Activated CD4-positive, alpha-beta T cell treated with anti-CD3 and anti-CD28 coated beads, Interleukin-2, amount 50 U/mL, for 48 hours (primary cell): ENCODE measurements around the gene EML6.
"Not testable (repeated sequence)": the region's sequence is repeated elsewhere in the genome, so short reads cannot be mapped to it uniquely, and the experiment has no call there.

Source experiments
- DNase-seq, 2 experiments: peaks; one replicate each; pipeline ENCODE4 v3.0.0-alpha.2; 2020

Gene EML6

GRCh38 chr2:54806975-54807374 is 83.5 kb downstream of the EML6 start:
- DNase-seq = no peak

GRCh38 chr2:54808661-54809060 is 85.2 kb downstream of the EML6 start:
- no peak for DNase-seq

DNA sequence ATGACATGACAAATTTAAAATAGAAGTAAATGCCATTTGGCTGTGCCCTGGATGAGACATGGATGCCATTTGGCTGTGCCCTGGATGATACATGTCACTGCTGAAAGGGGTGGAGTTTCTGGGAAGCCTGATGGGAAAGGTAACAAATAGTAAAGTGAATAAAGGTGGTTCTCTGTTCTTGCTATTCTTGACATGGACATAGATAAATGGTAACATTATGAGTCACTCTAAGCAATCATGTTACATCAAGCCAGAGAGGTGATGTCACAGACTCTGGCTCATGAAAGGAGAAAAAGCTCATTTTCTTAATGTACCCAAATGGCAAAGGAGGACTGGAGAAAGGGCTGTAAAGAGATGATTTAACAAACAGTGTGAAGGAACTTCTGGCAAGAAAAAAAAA is 86.4 kb downstream of the EML6 start:
- DNase-seq = no peak

DNA sequence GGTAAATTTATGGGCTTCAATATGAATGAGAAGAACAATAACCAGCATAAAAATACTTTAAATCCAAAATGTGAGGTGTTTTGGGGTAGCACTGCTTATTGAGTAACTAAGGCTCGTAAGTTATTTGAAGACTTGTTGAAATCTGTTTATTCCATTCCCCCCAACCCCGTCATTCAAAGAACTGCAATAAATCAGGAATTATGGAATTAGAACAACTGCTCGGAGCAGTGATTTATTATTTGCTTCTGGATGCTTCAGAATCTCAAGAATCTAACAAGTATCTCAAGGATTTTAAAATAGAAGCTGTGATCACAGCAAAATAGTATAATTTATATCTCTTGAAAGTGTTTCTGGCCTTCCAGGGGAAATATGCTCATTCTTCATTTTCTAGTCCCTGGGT is 86.8 kb downstream of the EML6 start:
- no peak for DNase-seq

- DNase-seq = no peak
Measured at GRCh38 chr2:54813584-54813983, 90.1 kb downstream of the EML6 start.

GRCh38 chr2:54814389-54815147 is 91.1 kb downstream of the EML6 start:
- no peak for DNase-seq

DNA sequence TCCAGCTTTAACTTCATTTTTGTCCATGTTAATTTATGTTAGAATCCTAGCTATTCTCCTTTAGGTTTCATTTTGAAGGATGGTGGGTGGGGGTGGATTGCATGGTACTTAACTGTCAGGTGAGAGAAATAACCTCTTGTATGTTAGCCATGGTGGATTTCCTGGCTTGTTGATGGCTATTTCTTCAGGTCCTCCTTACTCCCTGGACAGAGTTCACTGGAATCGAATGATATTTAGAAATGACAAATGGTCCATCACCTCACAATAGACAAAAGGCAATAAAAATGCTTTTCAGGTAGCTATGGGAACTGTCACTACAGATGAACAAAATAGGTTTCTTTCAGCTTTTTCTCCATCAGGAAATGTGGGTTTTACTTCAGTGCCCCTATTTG is 91.7 kb downstream of the EML6 start:
- no peak for DNase-seq

GRCh38 chr2:54818226-54818625 is 94.8 kb downstream of the EML6 start:
- no peak for DNase-seq

GRCh38 chr2:54820558-54820957 is 97.1 kb downstream of the EML6 start:
- DNase-seq = no peak

- no peak for DNase-seq
Measured at GRCh38 chr2:54824567-54824966, 101.1 kb downstream of the EML6 start.

- DNase-seq = no peak
Measured at GRCh38 chr2:54830546-54830945, 107.1 kb downstream of the EML6 start.

DNA sequence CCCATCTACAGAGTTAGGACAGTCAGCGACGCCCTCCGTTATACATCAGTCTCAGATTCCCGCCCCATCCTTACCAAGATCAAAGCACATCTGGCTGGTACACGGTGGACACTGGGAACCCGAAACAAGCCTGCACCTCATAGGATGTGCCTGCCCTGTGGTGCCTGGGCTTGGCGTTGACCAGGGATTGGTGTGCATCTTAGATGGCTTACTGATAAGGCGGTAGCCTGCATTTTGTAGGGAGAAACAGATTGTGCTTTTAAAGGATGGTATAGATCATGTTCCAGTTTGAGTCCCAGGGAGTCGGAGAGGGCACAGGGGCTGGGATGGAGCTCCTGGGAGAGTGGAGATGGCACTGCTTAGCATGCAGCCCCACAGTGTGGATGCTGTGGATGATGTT is 108.0 kb downstream of the EML6 start:
- no peak for DNase-seq

DNA sequence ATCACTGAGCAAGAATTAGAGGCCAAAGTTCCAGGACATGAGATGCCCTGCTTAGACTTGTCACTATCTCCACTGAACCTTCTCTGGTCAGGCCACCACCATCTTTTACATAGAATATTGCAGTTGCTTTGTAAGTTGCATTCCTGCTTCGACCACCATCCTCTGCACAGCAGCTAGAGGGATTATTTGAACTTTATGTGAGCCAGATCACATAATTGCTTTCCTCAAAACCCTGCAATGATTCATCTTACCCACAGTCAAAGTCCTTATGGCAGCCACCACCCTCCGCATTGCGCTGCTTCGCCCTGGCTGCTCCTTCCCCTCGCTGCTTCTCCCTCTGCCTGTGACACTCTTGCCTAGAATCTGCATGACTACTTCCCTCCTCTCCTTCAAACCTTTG is 111.3 kb downstream of the EML6 start:
- DNase-seq = no peak

- no peak for DNase-seq
Measured at GRCh38 chr2:54836477-54836876, 113.0 kb downstream of the EML6 start.

- peak; percentile 66 to 75 for DNase-seq
Measured at GRCh38 chr2:54838585-54839035, 115.1 kb downstream of the EML6 start.

DNA sequence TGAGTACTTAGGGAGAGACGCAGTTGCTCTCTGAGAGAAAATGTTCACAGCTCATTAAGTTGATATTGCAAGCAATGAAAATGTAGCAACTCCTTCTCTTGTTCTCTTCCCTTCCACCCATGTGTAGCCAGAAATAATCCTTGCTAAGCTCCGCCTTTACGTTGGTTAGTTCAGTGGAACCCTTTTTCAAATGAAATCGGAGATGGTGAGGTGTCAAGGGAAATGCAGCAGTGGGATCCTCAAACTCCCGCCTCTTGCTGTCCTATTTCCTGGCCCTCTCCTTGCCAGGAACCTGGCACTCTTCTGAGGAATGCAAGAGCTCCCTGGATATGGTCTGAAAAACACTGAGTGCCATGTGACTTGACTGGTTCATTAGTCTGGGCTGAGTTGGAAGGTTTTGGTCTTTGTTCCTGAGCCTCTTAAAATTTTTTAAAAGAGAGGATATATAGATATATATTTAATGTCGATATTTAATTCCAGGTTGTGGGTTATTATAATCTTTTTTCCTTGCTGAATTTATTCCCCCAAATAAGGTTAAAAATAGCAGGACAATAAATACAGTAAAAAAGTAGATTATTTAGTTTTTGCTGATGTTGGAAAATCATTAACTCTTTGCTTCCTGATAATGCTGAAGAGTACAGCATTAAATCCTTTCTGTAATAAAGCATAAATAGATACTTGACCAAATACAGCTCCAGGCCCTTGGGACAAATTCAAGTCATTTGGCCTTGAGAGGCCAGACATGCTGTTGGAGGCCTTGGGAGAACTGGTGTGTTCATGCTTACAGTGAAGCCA is 116.2 kb downstream of the EML6 start:
- no peak for DNase-seq

DNA sequence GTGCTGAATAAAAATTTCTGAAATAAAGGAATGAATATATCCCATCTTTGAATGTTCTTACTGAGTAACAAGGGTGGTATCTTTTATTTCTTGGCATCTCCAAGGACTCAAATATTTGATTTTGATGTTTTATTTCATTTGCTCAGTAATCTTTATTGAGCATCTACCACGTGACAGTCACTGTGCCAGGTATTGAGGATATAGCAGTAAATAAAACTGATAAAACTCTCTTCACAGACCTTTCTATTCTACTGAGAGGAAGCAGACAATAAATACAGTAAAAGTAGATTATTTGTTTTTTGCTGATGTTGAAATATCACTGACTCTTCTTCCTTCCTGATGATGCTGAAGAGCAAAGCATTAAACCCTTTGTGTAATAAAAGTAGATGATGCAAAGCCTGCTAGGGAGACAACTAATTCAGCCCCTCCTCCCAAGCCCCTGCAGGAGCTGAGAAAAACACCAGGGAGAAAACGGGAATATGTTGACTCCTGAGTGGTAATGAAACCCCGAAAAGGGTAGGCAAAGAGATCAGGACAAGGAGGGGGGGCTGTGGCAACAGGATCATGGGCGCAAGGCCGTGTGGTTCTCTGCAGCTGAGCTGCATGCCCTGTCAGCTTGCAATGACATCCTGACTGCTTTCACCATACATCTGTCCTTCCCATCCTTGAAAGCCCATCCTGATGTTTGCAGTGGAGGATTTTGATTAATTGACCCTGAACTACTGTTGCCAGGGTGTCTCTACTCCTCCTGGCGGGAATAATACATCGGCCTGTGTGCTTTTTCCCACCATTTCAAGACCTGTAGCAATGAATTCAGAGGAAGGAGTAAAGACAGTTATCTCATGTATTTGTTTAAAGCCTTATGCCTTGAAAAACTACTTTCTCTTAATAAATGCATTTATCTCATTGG is 117.4 kb downstream of the EML6 start:
- no peak for DNase-seq

- DNase-seq = not testable (repeated sequence)
Measured at GRCh38 chr2:54841500-54841899, 118.0 kb downstream of the EML6 start.

GRCh38 chr2:54845094-54845493 is 121.6 kb downstream of the EML6 start:
- no peak for DNase-seq

DNA sequence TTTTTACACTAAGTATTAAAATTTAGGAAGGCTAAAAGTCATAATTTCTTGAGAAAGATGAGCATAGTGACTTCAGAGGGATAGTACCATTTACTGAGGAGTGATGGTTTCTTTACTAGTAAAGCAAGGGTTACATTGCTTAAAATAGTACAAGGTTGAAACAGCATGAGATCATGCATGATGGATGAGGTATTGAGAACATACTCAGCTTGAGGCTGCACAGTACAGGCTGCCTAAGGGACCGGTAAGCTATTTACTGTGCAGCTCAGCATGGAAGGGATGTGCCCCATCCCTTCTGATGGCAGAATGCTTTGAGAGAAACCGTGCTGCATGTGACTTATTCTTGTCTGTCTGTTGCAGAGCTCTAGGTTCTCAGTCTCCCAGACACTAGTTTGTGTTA is 122.1 kb downstream of the EML6 start:
- DNase-seq = no peak

DNA sequence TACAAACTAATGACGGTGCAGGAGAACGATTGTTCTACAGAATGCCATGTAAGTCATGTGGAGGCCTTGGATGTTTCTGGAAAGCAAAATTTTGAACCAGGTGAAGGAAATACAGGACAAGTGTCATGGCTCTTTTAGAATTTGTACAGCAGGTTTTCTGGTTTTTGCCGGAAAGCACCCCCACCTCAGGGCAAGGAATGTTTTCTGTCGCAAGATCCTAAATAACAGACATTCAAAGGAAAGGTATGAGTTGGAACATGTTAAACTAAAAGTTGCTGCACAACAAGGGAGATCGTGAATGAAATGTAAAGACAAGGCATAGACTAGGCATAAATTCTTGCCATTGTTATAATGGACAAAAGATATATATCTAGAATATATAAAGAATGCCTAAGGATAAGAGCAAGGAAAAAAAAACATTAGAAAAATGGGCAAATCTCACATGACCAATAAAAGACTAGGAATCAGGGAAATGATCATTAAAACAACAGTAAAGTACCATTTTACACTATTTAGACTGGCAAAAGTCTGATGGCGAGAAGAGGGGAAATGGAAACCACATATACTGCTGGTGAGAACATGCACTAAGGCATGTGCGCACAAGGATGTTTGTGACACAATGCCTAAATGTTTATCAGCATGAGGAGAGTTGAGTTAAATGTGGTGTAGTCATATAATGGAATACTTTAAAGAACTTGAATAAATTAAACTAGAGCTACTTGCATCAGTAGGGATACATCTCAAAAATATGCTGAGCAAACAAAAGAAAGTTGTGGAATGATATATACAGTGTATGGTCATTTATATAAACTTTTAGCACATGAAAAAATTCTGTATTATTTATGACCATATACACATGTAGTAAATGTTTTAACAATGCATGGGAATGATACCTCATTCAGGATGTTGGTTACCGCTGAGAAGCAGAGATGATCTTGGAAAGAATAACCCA is 127.0 kb downstream of the EML6 start:
- DNase-seq = no peak
